GM18517 (cell line): ENCODE data around the gene PSMB11.
"Not testable (repeated sequence)": the region's sequence is repeated elsewhere in the genome, so short reads cannot be mapped to it uniquely, and the experiment has no call there.

Source experiments
- ATAC-seq: cut with Tn5 transposase; IDR thresholded peaks from one replicate; pipeline ENCODE4 v1.9.1; 2021; ENCODE audit warnings: mild to moderate bottlenecking, moderate library complexity; ENCODE audit not compliant: unreplicated experiment

The PSMB11 gene

GRCh38 chr14:23013054-23013748, 28.8 kb upstream of the PSMB11 start:
- ATAC-seq = no peak

- ATAC-seq = not testable (repeated sequence)
Measured at GRCh38 chr14:23013749-23014054, 28.3 kb upstream of the PSMB11 start.

- ATAC-seq = no peak
Measured at GRCh38 chr14:23015618-23016017, 26.4 kb upstream of the PSMB11 start.

- no peak for ATAC-seq
Measured at GRCh38 chr14:23017091-23017490, 24.9 kb upstream of the PSMB11 start.

GRCh38 chr14:23018107-23018506, 23.9 kb upstream of the PSMB11 start:
- no peak for ATAC-seq

GRCh38 chr14:23020143-23021128, 21.6 kb upstream of the PSMB11 start:
- ATAC-seq = no peak

- no peak for ATAC-seq
Measured at GRCh38 chr14:23021434-23021833, 20.6 kb upstream of the PSMB11 start.

- ATAC-seq = no peak
Measured at GRCh38 chr14:23021889-23022442, 20.0 kb upstream of the PSMB11 start.

GRCh38 chr14:23023022-23023794, 18.8 kb upstream of the PSMB11 start:
- no peak for ATAC-seq

- ATAC-seq = no peak
Measured at GRCh38 chr14:23023795-23024152, 18.2 kb upstream of the PSMB11 start.

GRCh38 chr14:23024612-23025075, 17.4 kb upstream of the PSMB11 start:
- no peak for ATAC-seq

GRCh38 chr14:23025151-23025814, 16.7 kb upstream of the PSMB11 start:
- ATAC-seq = no peak

- ATAC-seq = no peak
Measured at GRCh38 chr14:23028799-23029198, 13.2 kb upstream of the PSMB11 start.

- no peak for ATAC-seq
Measured at GRCh38 chr14:23030936-23031335, 11.1 kb upstream of the PSMB11 start.

GRCh38 chr14:23033251-23033727, 8.7 kb upstream of the PSMB11 start:
- no peak for ATAC-seq

- no peak for ATAC-seq
Measured at GRCh38 chr14:23033801-23034497, 8.1 kb upstream of the PSMB11 start.

- peak; percentile 93 for ATAC-seq
Measured at GRCh38 chr14:23034498-23035302, 7.3 kb upstream of the PSMB11 start, which contains the start of gene PSMB5. Gene PSMB5 (minus strand): TSS chr14:23034900. CDS start chr14:23034881, 19 bp downstream.

- no peak for ATAC-seq
Measured at GRCh38 chr14:23035303-23036144, 6.5 kb upstream of the PSMB11 start.
